ENCODE measurements around the gene GDAP1L1. TPM values are rescaled to one million over a fixed set of nuclear protein-coding genes. Genes with fewer than 3 reads are reported as not detected.

GDAP1L1 gene
- polyA plus RNA-seq (2012; rRNA removed), result 0.30 and 0.55 TPM in 2 replicates
- polyA plus RNA-seq (2012; cell fraction: cytosol; rRNA removed), result 0.28 and 1.2 TPM in 2 replicates
- polyA plus RNA-seq (2012; cell fraction: nucleus; rRNA removed), result 0.34 and 0.70 TPM in 2 replicates

- no peak within 1 kb of the TSS for H3K9ac ChIP-seq
- H3F3A ChIP-seq (replicated peaks; ENCODE audit: insufficient read depth), result no peaks in the 10 kb centered on the region
- ChIA-PET CTCF (interaction anchor here (0.6 to 3.2 kb wide), 10 partner anchors 11 to 140 kb away, joined by 3 to 18 read pairs (median 4); partner anchors contain the start of gene FITM2), POLR2A (interaction anchor here (1.6 kb wide), 1 partner anchor 64 kb away, joined by 4 read pairs; the partner anchor contains the start of gene FITM2)
- no peak for TF ChIP-seq TAF1 (IDR thresholded peaks at IDR 0.05; ENCODE audit: borderline replicate concordance, low read depth, low read length)
- peak; percentile 50; the same call in 1 of the 2 replicates for TF ChIP-seq MXI1 (IDR thresholded peaks at IDR 0.05; ENCODE audit: low read depth, low read length)
- TF ChIP-seq USF1 (IDR thresholded peaks at IDR 0.05; ENCODE audit: borderline replicate concordance, low read depth), result peak; percentile 62; the same call in 1 of the 2 replicates
- TF ChIP-seq, protein P1, sequence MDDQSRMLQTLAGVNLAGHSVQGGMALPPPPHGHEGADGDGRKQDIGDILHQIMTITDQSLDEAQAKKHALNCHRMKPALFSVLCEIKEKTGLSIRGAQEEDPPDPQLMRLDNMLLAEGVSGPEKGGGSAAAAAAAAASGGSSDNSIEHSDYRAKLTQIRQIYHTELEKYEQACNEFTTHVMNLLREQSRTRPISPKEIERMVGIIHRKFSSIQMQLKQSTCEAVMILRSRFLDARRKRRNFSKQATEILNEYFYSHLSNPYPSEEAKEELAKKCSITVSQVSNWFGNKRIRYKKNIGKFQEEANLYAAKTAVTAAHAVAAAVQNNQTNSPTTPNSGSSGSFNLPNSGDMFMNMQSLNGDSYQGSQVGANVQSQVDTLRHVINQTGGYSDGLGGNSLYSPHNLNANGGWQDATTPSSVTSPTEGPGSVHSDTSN (IDR thresholded peaks at IDR 0.05), result no peak
- peak; percentile 16 for TF ChIP-seq CHD2 (IDR thresholded peaks at IDR 0.05; ENCODE audit: low read length, partially characterized antibody)
- no peak for TF ChIP-seq RFX5 (IDR thresholded peaks at IDR 0.05; ENCODE audit: low read length)
- H3K27me3 ChIP-seq (ENCODE audit: insufficient read depth), result peaks cover 5% of the 10 kb centered on the region; the same call in 1 of the 2 replicates
- no peaks in the 10 kb centered on the region for H3K9me2 ChIP-seq
- no peaks in the 10 kb centered on the region for H3K9me3 ChIP-seq
- peaks cover 0 to 4% of the 10 kb centered on the region in 2 experiments; a peak in 2 of 4 replicates for H3K4me1 ChIP-seq (ENCODE audit: control insufficient read depth in 1 of 2, insufficient read depth in 2 of 2, low read depth in 1 of 2, low read length in 1 of 2)
- H2AFZ ChIP-seq (ENCODE audit: low read depth), result no peak within 1 kb of the TSS
- H4K20me1 ChIP-seq (ENCODE audit: insufficient read depth), result no peaks in the 10 kb centered on the region
- H3K4me2 ChIP-seq, result peak within 1 kb of the TSS; percentile 80
- DNase-seq, result peak; percentile 91
- peak within 1 kb of the TSS in 1 of 2 experiments; percentile 48; a peak in 1 of 4 replicates for H3K27ac ChIP-seq (ENCODE audit: low read depth in 2 of 2, low read length in 1 of 2)
- H3K36me3 ChIP-seq (replicated peaks in 1 of 2; ENCODE audit: control insufficient read depth in 1 of 2, insufficient read depth in 2 of 2, low read length in 1 of 2), result no peaks in the 10 kb centered on the region
- no peaks in the 10 kb centered on the region for H3K79me2 ChIP-seq (ENCODE audit: insufficient read depth)
- 16% methylated on average over 3 of the region's 32 CpGs for WGBS (ENCODE audit: low lambda C conversion rate)
- peak within 1 kb of the TSS; percentile 52 to 53 for H3K4me3 ChIP-seq (ENCODE audit: low read depth in 2 of 2, low read length in 1 of 2)
Observed at GRCh38 chr20:44247131-44247571, at the start of gene GDAP1L1. Gene GDAP1L1 (plus strand): TSS chr20:44247308. CDS start chr20:44247335, 27 bp downstream.

GRCh38 chr20:44198872-44199271 is 48.2 kb upstream of the GDAP1L1 start:
- Histone ChIP-seq H3K4me3 (ENCODE audit: low read depth in 2 of 2, low read length in 1 of 2) (no peak overlapping the region), H3K9me3 (no peaks in the 10 kb centered on the region), H3K9ac (no peak overlapping the region), H3K79me2 (ENCODE audit: insufficient read depth) (peaks cover 51% of the 10 kb centered on the region), H3K9me2 (no peaks in the 10 kb centered on the region), H3K36me3 (replicated peaks in 1 of 2; ENCODE audit: control insufficient read depth in 1 of 2, insufficient read depth in 2 of 2, low read length in 1 of 2) (peaks cover 73 to 78% of the 10 kb centered on the region in 2 experiments), H4K20me1 (ENCODE audit: insufficient read depth) (peaks cover 22% of the 10 kb centered on the region), H2AFZ (ENCODE audit: low read depth) (no peak overlapping the region), H3F3A (replicated peaks; ENCODE audit: insufficient read depth) (peaks cover 26% of the 10 kb centered on the region), H3K4me2 (no peak overlapping the region), H3K27ac (ENCODE audit: low read depth in 2 of 2, low read length in 1 of 2) (no peak overlapping the region), H3K27me3 (ENCODE audit: insufficient read depth) (no peaks in the 10 kb centered on the region), H3K4me1 (ENCODE audit: control insufficient read depth in 1 of 2, insufficient read depth in 2 of 2, low read depth in 1 of 2, low read length in 1 of 2) (peaks cover 0 to 8% of the 10 kb centered on the region in 2 experiments; a peak in 3 of 4 replicates)
- TF ChIP-seq GABPA (IDR thresholded peaks at IDR 0.05; ENCODE audit: low read depth) (no peak), CHD2 (IDR thresholded peaks at IDR 0.05; ENCODE audit: low read length, partially characterized antibody) (no peak), TCF12 (IDR thresholded peaks at IDR 0.05) (no peak), RFX5 (IDR thresholded peaks at IDR 0.05; ENCODE audit: low read length) (no peak), GATA2 (CRISPR knock-in tag; IDR thresholded peaks at IDR 0.05) (no peak), NRF1 (IDR thresholded peaks at IDR 0.05; ENCODE audit: low read depth, low read length) (no peak), JUND (IDR thresholded peaks at IDR 0.05) (no peak), RAD21 (IDR thresholded peaks at IDR 0.05; ENCODE audit: low read length) (no peak), RCOR1 (IDR thresholded peaks at IDR 0.05; ENCODE audit: low read length) (no peak), MEF2A (IDR thresholded peaks at IDR 0.05; ENCODE audit: borderline replicate concordance, low read depth) (no peak)
- TF ChIP-seq, protein P2, sequence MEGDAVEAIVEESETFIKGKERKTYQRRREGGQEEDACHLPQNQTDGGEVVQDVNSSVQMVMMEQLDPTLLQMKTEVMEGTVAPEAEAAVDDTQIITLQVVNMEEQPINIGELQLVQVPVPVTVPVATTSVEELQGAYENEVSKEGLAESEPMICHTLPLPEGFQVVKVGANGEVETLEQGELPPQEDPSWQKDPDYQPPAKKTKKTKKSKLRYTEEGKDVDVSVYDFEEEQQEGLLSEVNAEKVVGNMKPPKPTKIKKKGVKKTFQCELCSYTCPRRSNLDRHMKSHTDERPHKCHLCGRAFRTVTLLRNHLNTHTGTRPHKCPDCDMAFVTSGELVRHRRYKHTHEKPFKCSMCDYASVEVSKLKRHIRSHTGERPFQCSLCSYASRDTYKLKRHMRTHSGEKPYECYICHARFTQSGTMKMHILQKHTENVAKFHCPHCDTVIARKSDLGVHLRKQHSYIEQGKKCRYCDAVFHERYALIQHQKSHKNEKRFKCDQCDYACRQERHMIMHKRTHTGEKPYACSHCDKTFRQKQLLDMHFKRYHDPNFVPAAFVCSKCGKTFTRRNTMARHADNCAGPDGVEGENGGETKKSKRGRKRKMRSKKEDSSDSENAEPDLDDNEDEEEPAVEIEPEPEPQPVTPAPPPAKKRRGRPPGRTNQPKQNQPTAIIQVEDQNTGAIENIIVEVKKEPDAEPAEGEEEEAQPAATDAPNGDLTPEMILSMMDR (IDR thresholded peaks at IDR 0.05), result no peak
- TF ChIP-seq, protein P3, sequence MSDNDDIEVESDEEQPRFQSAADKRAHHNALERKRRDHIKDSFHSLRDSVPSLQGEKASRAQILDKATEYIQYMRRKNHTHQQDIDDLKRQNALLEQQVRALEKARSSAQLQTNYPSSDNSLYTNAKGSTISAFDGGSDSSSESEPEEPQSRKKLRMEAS (IDR thresholded peaks at IDR 0.05; ENCODE audit: low read depth), result no peak
- 95% methylated on average over 4 of the region's 4 CpGs for WGBS (ENCODE audit: low lambda C conversion rate)
- ChIA-PET CTCF (interaction anchor here (0.7 to 1.6 kb wide), 4 partner anchors 8 to 186 kb away, joined by 3 to 10 read pairs (median 4); no protein-coding TSS in a partner anchor), POLR2A (no interaction called here)
- DNase-seq, result no peak

Data from SK-N-SH (cell line).